ENCODE data around the gene LETM1.

LETM1 gene

GRCh38 chr4:1794809-1795298 is 61.1 kb downstream of the LETM1 start:
- DNase-seq (ENCODE audit: low read depth) = no peak

- DNase-seq (ENCODE audit: low read depth) = no peak
Measured at GRCh38 chr4:1793940-1794808, 61.8 kb downstream of the LETM1 start.

- no peak for DNase-seq (ENCODE audit: low read depth)
Measured at GRCh38 chr4:1793496-1793840, 62.5 kb downstream of the LETM1 start.

DNA sequence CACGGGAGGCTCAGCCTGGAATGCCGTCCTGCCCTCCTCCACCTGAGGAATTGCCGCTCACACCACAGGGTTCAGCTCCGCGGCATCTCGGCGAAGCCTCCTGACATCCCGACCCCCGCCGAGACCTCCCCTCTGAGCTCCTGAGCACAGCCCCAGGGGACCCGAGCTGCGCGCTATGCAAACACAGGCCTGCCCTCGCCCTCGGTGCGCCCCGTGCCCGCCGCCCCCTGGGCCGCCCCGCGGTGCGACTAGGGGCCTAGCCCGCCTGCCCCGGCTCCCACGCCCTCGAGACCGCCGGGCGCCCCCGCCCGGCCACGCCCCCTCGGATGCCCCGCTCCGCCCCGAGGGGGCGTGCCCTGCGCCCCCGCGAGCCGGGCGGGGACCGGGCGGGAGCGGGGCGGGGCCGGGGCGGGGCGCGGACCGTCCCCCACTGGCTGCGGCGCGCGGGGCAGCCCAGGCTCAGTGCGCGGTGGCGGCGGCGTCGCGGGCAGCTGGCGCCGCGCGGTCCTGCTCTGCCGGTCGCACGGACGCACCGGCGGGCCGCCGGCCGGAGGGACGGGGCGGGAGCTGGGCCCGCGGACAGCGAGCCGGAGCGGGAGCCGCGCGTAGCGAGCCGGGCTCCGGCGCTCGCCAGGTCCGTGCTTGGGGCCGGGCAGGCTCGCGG is 63.0 kb downstream of the LETM1 start, which contains the start of gene FGFR3:
Gene FGFR3, plus strand, starts transcription at position 462 of the 664 bp plus-strand sequence. CDS start 642 bp downstream, outside the sequence.
- no peak for DNase-seq (ENCODE audit: low read depth)

DNA sequence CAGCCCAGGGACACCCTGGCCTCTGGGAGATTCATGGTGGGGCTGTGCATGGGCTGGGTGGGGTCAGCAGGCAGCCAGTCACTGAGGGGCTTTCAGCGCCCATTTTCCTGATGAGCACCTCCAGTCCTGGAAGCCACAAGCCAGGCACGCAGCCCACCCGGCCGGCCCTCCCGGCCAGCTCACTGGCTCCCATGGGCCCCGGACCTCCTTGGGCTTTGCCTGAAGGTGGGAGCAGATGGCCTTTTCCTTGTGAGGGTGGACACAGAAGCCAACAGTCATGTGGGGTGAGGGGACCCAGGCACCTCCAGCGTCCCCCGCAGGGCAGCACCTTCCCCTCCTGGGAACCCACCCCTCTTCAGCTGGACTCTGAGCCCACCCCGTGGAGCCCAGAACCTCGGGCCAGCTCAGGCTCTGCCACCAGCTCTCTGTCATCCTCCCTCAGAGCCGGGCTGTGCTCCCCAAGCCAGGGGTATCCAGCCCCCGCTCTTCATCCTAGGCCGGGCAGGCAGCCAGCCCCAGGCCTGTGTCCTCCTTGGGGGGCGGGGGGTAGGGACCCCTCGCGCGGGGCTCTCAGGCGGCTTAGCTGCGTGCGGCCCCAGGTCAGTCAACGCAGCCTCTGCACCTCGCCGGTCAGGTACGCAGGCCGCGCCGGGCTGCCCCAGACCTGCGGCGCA is 63.7 kb downstream of the LETM1 start:
- DNase-seq (ENCODE audit: low read depth) = no peak

DNA sequence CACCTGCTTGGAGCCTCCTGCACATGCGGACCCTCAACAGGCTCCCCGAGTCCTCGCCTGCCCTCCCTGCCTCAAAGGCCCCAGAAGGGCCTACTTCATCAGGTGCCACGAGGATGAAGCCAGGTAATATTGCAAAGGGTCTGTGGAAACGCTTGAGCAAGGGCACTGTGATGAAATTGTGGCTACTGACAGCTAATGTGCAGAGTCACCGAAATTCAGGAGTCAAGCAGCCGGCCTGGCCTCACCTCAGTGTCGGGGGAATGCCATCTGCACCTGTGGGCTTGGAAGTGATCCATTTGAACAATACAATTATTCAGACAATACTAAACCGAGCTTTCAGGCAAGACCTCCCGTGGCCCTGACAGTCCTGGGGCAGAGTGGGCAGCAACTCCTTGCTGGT is 66.0 kb downstream of the LETM1 start:
- no peak for DNase-seq (ENCODE audit: low read depth)

DNA sequence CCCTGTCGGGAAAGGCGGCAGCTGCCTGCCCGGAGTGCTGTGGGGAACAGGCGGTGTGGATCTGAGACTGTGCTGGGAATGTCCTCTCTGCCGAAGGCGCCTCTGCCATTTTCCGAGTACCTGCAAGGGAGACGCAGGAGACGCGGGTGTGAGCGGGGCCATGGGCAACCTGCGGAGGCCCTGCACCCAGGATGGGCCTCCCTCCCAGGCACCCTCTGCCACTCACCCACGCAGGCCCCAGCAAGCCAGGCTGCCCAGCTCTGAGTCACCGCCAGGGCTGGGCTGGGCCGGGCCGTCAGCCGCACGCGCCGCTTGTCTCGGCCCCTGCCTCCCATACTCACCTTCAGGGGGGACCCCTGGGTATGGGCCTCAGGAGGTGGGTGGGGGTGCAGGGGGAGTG is 66.4 kb downstream of the LETM1 start:
- DNase-seq (ENCODE audit: low read depth) = no peak

- no peak for DNase-seq (ENCODE audit: low read depth)
Measured at GRCh38 chr4:1788254-1788973, 67.5 kb downstream of the LETM1 start.

- DNase-seq (ENCODE audit: low read depth) = no peak
Measured at GRCh38 chr4:1787411-1788077, 68.4 kb downstream of the LETM1 start.

DNA sequence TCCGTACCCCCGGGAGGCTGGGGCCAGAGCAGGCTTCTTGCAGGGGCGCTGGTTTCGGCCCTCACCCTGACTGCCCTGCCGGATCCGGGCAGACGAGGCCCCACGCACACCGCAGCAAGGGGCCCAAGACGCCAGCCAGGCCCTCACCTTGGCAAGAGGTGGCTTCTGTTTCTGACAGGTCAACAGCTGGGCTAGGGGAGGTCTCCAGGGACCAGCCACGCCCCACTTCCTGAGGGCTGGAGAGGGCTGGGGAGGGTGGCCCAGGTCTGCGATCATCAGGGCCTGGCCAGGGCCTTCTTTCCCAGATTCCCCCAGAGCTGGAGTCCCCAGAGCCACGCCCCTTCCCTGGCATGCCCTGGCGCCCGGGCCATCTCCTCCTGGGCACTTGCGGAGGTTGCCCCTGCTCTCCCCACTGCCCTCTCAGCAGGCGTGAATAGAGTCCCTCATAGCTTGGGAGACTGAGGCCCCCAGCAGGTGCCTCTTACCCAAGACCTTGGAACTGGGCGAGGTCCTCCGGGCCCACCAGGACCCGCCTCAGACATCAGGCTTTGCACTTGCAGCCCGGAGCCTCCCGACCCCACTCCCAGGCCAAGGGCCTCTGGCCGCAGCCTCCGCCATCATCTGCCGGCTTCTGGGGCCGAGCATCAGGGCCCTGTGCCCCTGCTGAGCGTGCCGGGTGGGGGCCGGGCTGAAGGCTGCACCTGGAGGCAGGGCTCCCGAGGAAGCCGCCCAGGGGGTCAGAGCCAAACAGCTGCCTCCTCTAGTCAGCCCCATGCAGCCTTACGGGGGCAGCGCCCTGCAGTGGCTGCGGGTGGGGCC is 69.2 kb downstream of the LETM1 start:
- no peak for DNase-seq (ENCODE audit: low read depth)

DNA sequence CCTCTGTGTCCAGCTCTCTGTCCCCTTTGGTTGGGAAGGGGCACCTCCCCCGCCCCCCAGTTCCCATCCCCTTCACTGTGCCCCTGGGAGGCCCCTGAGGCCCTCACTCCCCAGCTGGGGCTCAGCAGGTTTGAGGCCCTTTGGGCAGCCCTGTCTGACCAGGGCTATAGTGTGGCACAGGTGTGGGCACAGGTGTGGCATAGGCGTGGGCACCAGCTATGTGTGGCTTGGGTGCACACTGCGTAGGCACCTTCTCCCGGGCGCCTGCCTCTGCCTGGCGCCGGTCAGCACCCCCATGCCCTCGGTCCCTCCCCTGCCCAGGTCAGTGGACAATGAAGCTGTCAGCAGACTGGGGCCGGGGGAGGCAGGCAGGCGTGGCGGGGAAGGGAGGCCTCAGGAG is 70.4 kb downstream of the LETM1 start:
- DNase-seq (ENCODE audit: low read depth) = no peak

- DNase-seq (ENCODE audit: low read depth) = no peak
Measured at GRCh38 chr4:1784789-1785591, 71.0 kb downstream of the LETM1 start.

GRCh38 chr4:1784395-1784788 is 71.6 kb downstream of the LETM1 start:
- DNase-seq (ENCODE audit: low read depth) = no peak

DNA sequence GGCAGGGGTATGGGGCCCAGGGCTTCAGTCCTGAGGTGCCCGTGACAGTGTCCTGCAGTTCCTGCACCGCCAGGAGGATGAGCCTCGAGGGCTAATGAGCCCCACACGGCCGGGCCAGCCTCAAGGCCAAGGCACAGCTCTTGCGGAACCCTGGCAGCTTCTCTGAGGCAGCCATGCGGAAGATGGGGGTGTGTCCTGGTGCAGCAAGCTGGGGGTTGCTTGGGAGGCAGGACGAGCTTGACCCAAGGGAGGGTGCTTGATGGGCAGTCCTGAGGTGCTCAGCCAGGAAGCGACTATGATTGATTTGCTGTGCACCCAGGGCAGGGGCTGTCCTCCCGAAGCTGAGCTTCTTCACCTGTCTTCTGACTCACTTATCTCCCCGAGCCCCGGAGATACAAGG is 72.0 kb downstream of the LETM1 start:
- DNase-seq (ENCODE audit: low read depth) = no peak

GRCh38 chr4:1783015-1783414 is 72.9 kb downstream of the LETM1 start:
- DNase-seq (ENCODE audit: low read depth) = no peak

DNA sequence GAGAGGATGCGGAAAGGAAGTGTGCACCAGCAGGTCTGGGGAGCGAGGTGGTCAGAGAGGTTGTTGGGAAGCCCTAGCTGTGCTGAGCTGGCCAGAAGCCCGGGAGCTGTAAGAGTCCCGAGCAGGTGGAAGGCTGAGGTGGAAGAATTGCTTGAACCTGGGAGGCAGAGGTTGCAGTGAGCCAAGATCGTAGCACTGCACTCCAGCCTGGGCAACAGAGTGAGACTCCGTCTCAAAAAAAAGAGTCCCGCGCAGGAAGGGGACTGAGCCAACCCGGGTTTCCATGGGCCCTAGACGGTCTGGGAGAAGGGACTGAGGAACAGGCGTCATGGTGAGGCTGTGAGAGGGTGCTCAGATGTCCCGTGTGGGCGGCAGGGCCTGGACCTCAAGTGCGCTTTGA is 75.5 kb downstream of the LETM1 start:
- no peak for DNase-seq (ENCODE audit: low read depth)

GRCh38 chr4:1779588-1780382 is 76.2 kb downstream of the LETM1 start:
- no peak for DNase-seq (ENCODE audit: low read depth)

DNA sequence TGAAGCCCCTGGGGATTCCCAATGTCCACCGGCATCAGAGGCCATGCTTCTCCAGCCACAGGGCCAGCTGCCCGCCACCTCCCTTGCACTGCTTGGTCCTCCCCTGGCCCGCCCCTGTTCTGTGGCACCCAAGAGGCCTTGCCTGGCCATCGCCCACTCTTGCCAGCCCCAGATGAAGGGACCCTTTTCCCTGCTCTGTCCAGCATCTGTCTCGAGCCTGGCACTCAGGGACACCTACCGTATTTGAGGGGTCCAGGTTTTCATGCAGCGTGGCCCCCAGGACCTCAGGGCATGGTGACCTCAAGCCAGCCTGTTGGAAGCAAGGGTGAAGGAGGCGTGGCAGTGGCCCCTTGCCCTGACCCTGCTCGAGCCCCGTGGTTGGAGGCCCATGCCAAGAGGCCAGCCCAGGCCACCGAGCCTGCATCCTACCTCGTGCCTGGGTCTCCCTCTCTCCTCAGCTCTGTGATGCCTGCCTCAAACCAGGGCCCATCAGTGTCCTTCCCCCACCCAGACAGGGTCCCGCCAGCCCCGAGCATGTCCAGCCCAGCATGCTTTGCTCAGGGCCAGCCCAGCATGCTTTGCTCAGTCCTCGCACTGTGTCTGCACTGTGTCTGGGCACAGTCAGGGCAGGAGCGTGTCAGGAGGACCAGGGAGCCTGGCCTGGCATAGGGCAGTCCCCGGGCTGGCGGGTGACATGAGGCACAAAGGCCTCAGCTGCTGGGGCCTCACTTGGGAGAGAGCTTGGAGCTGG is 77.1 kb downstream of the LETM1 start:
- no peak for DNase-seq (ENCODE audit: low read depth)
